Neuronal stem cell (in vitro differentiated cells): ENCODE results near the gene ZNF682.

Source experiments
- DNase-seq: peaks from one replicate; pipeline ENCODE4 v3.0.0-alpha.2; 2013; ENCODE audit warnings: low spot score
- H2AFZ ChIP-seq: one replicate; pipeline ENCODE4 v1.6.1; 2013; ENCODE audit warnings: mild to moderate bottlenecking, low read length, inconsistent platforms
- H2AK5ac ChIP-seq: 2 replicates; pipeline ENCODE4 v1.6.1; 2013; ENCODE audit warnings: low read depth, mild to moderate bottlenecking, inconsistent platforms, low read length, moderate library complexity, mixed read lengths
- H2BK120ac ChIP-seq: 2 replicates; pipeline ENCODE4 v1.6.1; 2013; ENCODE audit warnings: low read depth, mild to moderate bottlenecking, inconsistent platforms, low read length, moderate library complexity, mixed read lengths
- H2BK12ac ChIP-seq: one replicate; pipeline ENCODE4 v1.6.1; 2013; ENCODE audit warnings: low read length, inconsistent platforms
- H2BK15ac ChIP-seq: 2 replicates; pipeline ENCODE4 v1.6.1; 2013; ENCODE audit warnings: mild to moderate bottlenecking, low read length, inconsistent platforms, mixed read lengths
- H2BK5ac ChIP-seq: one replicate; pipeline ENCODE4 v1.6.1; 2013; ENCODE audit warnings: inconsistent platforms, mild to moderate bottlenecking, low read length, moderate library complexity
- H3K14ac ChIP-seq: one replicate; pipeline ENCODE4 v1.6.1; 2013; ENCODE audit warnings: low read length, inconsistent platforms
- H3K18ac ChIP-seq: 2 replicates; pipeline ENCODE4 v1.6.1; 2013; ENCODE audit warnings: low read length, inconsistent platforms
- H3K23ac ChIP-seq: 2 replicates; pipeline ENCODE4 v1.6.1; 2013; ENCODE audit warnings: low read depth, mild to moderate bottlenecking, mixed read lengths, low read length, inconsistent platforms; ENCODE audit not compliant: poor library complexity
- H3K27ac ChIP-seq: replicated peaks from 3 replicates; pipeline ENCODE4 v1.5.1; 2013; ENCODE audit warnings: low read length, inconsistent platforms
- H3K27me3 ChIP-seq, 3 experiments: 2 replicates each; pipeline ENCODE4 v1.6.1; 2013; ENCODE audit warnings: low read length in 3 of 3, mild to moderate bottlenecking in 2 of 3, inconsistent platforms in 1 of 3, low read depth in 1 of 3, mixed read lengths in 1 of 3, moderate library complexity in 1 of 3; ENCODE audit not compliant: control insufficient read depth in 3 of 3, insufficient read depth in 3 of 3
- H3K36me3 ChIP-seq, 2 donors: replicated peaks in 1 of 2; 2 replicates each; pipeline ENCODE4 v1.6.1; 2013; ENCODE audit warnings: low read length in 2 of 2; ENCODE audit not compliant: control insufficient read depth in 2 of 2, insufficient read depth in 2 of 2
- H3K4ac ChIP-seq: 2 replicates; pipeline ENCODE4 v1.6.1; 2013; ENCODE audit warnings: inconsistent platforms, mild to moderate bottlenecking, low read length, moderate library complexity
- H3K4me1 ChIP-seq, 2 donors: 1 replicate in 1 of 2; 2 replicates in 1 of 2; pipeline ENCODE4 v1.6.1; 2013; ENCODE audit warnings: low read length in 2 of 2, low read depth in 1 of 2; ENCODE audit not compliant: control insufficient read depth in 2 of 2, insufficient read depth in 1 of 2
- H3K4me2 ChIP-seq: one replicate; pipeline ENCODE4 v1.6.1; 2013; ENCODE audit warnings: mild to moderate bottlenecking, low read length, inconsistent platforms; ENCODE audit not compliant: insufficient read depth, poor library complexity, severe bottlenecking
- H3K4me3 ChIP-seq, 2 donors: 2 replicates each; pipeline ENCODE4 v1.5.1; 2013; ENCODE audit warnings: low read length in 2 of 2, mild to moderate bottlenecking in 2 of 2, inconsistent platforms in 1 of 2, moderate library complexity in 1 of 2
- H3K79me1 ChIP-seq: one replicate; pipeline ENCODE4 v1.6.1; 2013; ENCODE audit warnings: low read depth, mild to moderate bottlenecking, inconsistent platforms, low read length, moderate library complexity
- H3K9ac ChIP-seq: one replicate; pipeline ENCODE4 v1.6.1; 2013; ENCODE audit warnings: mild to moderate bottlenecking, low read depth, low read length, inconsistent platforms; ENCODE audit not compliant: poor library complexity
- H3K9me3 ChIP-seq, 2 donors: replicated peaks in 1 of 2; 2 replicates each; pipeline versions ENCODE3 to v1.6.1; 2013; ENCODE audit warnings: low read length in 2 of 2, mild to moderate bottlenecking in 2 of 2, inconsistent platforms in 1 of 2, low read depth in 1 of 2, mixed read lengths in 1 of 2, moderate library complexity in 1 of 2; ENCODE audit not compliant: control insufficient read depth in 2 of 2, insufficient read depth in 1 of 2
- H4K8ac ChIP-seq: one replicate; pipeline ENCODE4 v1.6.1; 2013; ENCODE audit warnings: low read depth, mild to moderate bottlenecking, inconsistent platforms, low read length, moderate library complexity
- H4K91ac ChIP-seq: one replicate; pipeline ENCODE4 v1.6.1; 2013; ENCODE audit warnings: low read length, low read depth, mild to moderate bottlenecking, inconsistent platforms; ENCODE audit not compliant: poor library complexity
- WGBS, 2 donors: extraction: QIAGEN DNeasy Blood & Tissue Kit; methylation state at CpG; one replicate each; pipeline ENCODE4 v1.1.7; 2013; ENCODE audit warnings: missing lambda C conversion rate in 2 of 2, mixed read lengths in 1 of 2; ENCODE audit not compliant: insufficient read length in 2 of 2, insufficient replicate concordance in 1 of 2; ENCODE audit errors: extremely low coverage in 2 of 2; 5-methylcytosine and 5-hydroxymethylcytosine counted together

Gene ZNF682

GRCh38 chr19:20044663-20045062, 5.4 kb upstream of the ZNF682 start:
- Histone ChIP-seq H2AK5ac (no peak overlapping the region), H3K14ac (no peak overlapping the region), H3K27ac (no peak overlapping the region), H3K23ac (no peak overlapping the region), H3K9me3 (peaks cover 2 to 6% of the 10 kb centered on the region in 2 donors), H3K4ac (no peak overlapping the region), H2BK12ac (no peak overlapping the region), H4K8ac (no peak overlapping the region), H3K9ac (no peak overlapping the region), H2BK15ac (no peak overlapping the region), H3K18ac (no peak overlapping the region), H3K79me1 (no peaks in the 10 kb centered on the region), H3K4me1 (no peaks in the 10 kb centered on the region), H3K27me3 (no peaks in the 10 kb centered on the region), H4K91ac (no peak overlapping the region), H2BK120ac (no peak overlapping the region), H3K4me2 (no peak overlapping the region), H2AFZ (no peak overlapping the region), H2BK5ac (no peak overlapping the region), H3K4me3 (no peak overlapping the region), H3K36me3 (no peaks in the 10 kb centered on the region)
- WGBS, 2 donors, result no CpG with 5 or more reads among the region's 3 CpGs
- no peak for DNase-seq

- H3K14ac ChIP-seq, result peak overlapping the region; percentile 82
- peaks cover 5 to 43% of the 10 kb centered on the region in 2 donors for H3K36me3 ChIP-seq
- H4K91ac ChIP-seq, result no peak overlapping the region
- H3K18ac ChIP-seq, result peak overlapping the region; percentile 66
- no peaks in the 10 kb centered on the region for H3K79me1 ChIP-seq
- H2BK15ac ChIP-seq, result no peak overlapping the region
- DNase-seq, result no peak
- peak overlapping the region; percentile 95 for H3K9ac ChIP-seq
- no CpG with 5 or more reads among the region's 26 CpGs for WGBS, 2 donors
- H3K27ac ChIP-seq, result peak overlapping the region; percentile 95
- H3K9me3 ChIP-seq, result peaks cover 2 to 45% of the 10 kb centered on the region in 2 donors
- H3K4me1 ChIP-seq, result peaks cover 0 to 7% of the 10 kb centered on the region in 2 donors
- peak overlapping the region; percentile 89 for H2AFZ ChIP-seq
- no peaks in the 10 kb centered on the region for H3K27me3 ChIP-seq
- peak overlapping the region; percentile 75 for H2BK5ac ChIP-seq
- no peak overlapping the region for H2BK12ac ChIP-seq
- peak overlapping the region; percentile 73 for H3K23ac ChIP-seq
- H3K4ac ChIP-seq, result no peak overlapping the region
- no peak overlapping the region for H4K8ac ChIP-seq
- H3K4me3 ChIP-seq, result peak overlapping the region; percentile 83 to 87
- H2AK5ac ChIP-seq, result no peak overlapping the region
- H2BK120ac ChIP-seq, result no peak overlapping the region
- H3K4me2 ChIP-seq, result peak overlapping the region; percentile 54
Measured at GRCh38 chr19:20038358-20039202, 725 bp downstream of the ZNF682 start.

- no peak overlapping the region for H2BK5ac ChIP-seq
- no peak overlapping the region for H3K18ac ChIP-seq
- H2BK15ac ChIP-seq, result no peak overlapping the region
- no peak overlapping the region for H2AK5ac ChIP-seq
- H4K91ac ChIP-seq, result no peak overlapping the region
- H3K9me3 ChIP-seq, result peaks cover 1 to 67% of the 10 kb centered on the region in 2 donors
- no peak overlapping the region for H3K4me3 ChIP-seq
- no peaks in the 10 kb centered on the region for H3K27me3 ChIP-seq
- no peak overlapping the region for H3K9ac ChIP-seq
- no peak for DNase-seq
- H2BK12ac ChIP-seq, result no peak overlapping the region
- no peak overlapping the region for H4K8ac ChIP-seq
- H2AFZ ChIP-seq, result no peak overlapping the region
- no peak overlapping the region for H3K23ac ChIP-seq
- H3K4me1 ChIP-seq, result peaks cover 0 to 7% of the 10 kb centered on the region in 2 donors
- WGBS, 2 donors, result no CpG with 5 or more reads among the region's 5 CpGs
- no peak overlapping the region for H2BK120ac ChIP-seq
- H3K36me3 ChIP-seq, result peaks cover 15 to 66% of the 10 kb centered on the region in 2 donors
- no peak overlapping the region for H3K27ac ChIP-seq
- no peak overlapping the region for H3K14ac ChIP-seq
- H3K4me2 ChIP-seq, result no peak overlapping the region
- no peak overlapping the region for H3K4ac ChIP-seq
- H3K79me1 ChIP-seq, result no peaks in the 10 kb centered on the region
Measured at GRCh38 chr19:20035935-20036334, 3.4 kb downstream of the ZNF682 start.

GRCh38 chr19:20028611-20029010, 10.7 kb downstream of the ZNF682 start:
- H3K23ac ChIP-seq, result no peak overlapping the region
- H2BK120ac ChIP-seq, result no peak overlapping the region
- no peak overlapping the region for H3K27ac ChIP-seq
- H2AK5ac ChIP-seq, result no peak overlapping the region
- H2BK12ac ChIP-seq, result no peak overlapping the region
- no peak overlapping the region for H4K91ac ChIP-seq
- no peak overlapping the region for H2AFZ ChIP-seq
- no peak overlapping the region for H3K4me3 ChIP-seq
- peaks cover 1 to 88% of the 10 kb centered on the region in 2 donors for H3K9me3 ChIP-seq
- H2BK5ac ChIP-seq, result no peak overlapping the region
- no peak overlapping the region for H2BK15ac ChIP-seq
- H3K4ac ChIP-seq, result no peak overlapping the region
- no peak overlapping the region for H3K18ac ChIP-seq
- no CpG with 5 or more reads among the region's 6 CpGs for whole genome bisulfite sequencing, 2 donors
- peaks cover 20 to 86% of the 10 kb centered on the region in 2 donors for H3K36me3 ChIP-seq
- H3K4me2 ChIP-seq, result no peak overlapping the region
- H3K79me1 ChIP-seq, result peaks cover 3% of the 10 kb centered on the region
- H3K9ac ChIP-seq, result no peak overlapping the region
- no peaks in the 10 kb centered on the region for H3K27me3 ChIP-seq
- no peak overlapping the region for H4K8ac ChIP-seq
- H3K14ac ChIP-seq, result no peak overlapping the region
- no peak for DNase-seq
- no peaks in the 10 kb centered on the region for H3K4me1 ChIP-seq
